HG03378 (cell line): ENCODE results near the gene FYB1.
"Not testable (repeated sequence)": the region's sequence is repeated elsewhere in the genome, so short reads cannot be mapped to it uniquely, and the experiment has no call there.

Experiments
- ATAC-seq: cut with Tn5 transposase; IDR thresholded peaks from one replicate; pipeline ENCODE4 v1.9.1; 2021; ENCODE audit warnings: mild to moderate bottlenecking, moderate library complexity; ENCODE audit not compliant: unreplicated experiment

The FYB1 gene

GRCh38 chr5:39226558-39226957, 7.2 kb upstream of the FYB1 start:
- no peak for ATAC-seq

GRCh38 chr5:39226100-39226451, 6.7 kb upstream of the FYB1 start:
- ATAC-seq: no peak

GRCh38 chr5:39225405-39226099, 6.2 kb upstream of the FYB1 start:
- ATAC-seq: no peak

- ATAC-seq: no peak
These were observed 4.9 kb upstream of the FYB1 start for GRCh38 chr5:39224196-39224761.

GRCh38 chr5:39223565-39224156, 4.3 kb upstream of the FYB1 start:
- ATAC-seq: no peak

GRCh38 chr5:39221671-39222070, 2.3 kb upstream of the FYB1 start:
- not testable (repeated sequence) for ATAC-seq

- ATAC-seq: no peak
These were observed 1.1 kb upstream of the FYB1 start for GRCh38 chr5:39220280-39221030.

GRCh38 chr5:39218482-39219402, 621 bp downstream of the FYB1 start:
- ATAC-seq: no peak

GRCh38 chr5:39217365-39218281, 1.7 kb downstream of the FYB1 start:
- ATAC-seq: peak; percentile 75

- no peak for ATAC-seq
These were observed 2.7 kb downstream of the FYB1 start for GRCh38 chr5:39216631-39217030.

GRCh38 chr5:39215857-39216256, 3.5 kb downstream of the FYB1 start:
- ATAC-seq: no peak

- no peak for ATAC-seq
These were observed 4.3 kb downstream of the FYB1 start for GRCh38 chr5:39214912-39215709.

- no peak for ATAC-seq
These were observed 5.7 kb downstream of the FYB1 start for GRCh38 chr5:39213447-39214207.

GRCh38 chr5:39211773-39212172, 7.6 kb downstream of the FYB1 start:
- ATAC-seq: no peak

- ATAC-seq: no peak
These were observed 9.4 kb downstream of the FYB1 start for GRCh38 chr5:39209924-39210323.

- ATAC-seq: no peak
These were observed 10.9 kb downstream of the FYB1 start for GRCh38 chr5:39208471-39208870.

GRCh38 chr5:39207345-39208045, 11.9 kb downstream of the FYB1 start:
- no peak for ATAC-seq
